Vagina (tissue), 2 donors: Measurements from ENCODE around the gene CHN1.

Experiments used
- POLR2A ChIP-seq, 2 donors: fragments of 450-650 bp; IDR thresholded peaks; one replicate each; pipeline ENCODE4 v1.6.1; 2017; ENCODE audit warnings: antibody characterized with exemption in 2 of 2, mild to moderate bottlenecking in 2 of 2, moderate library complexity in 2 of 2
- POLR2AphosphoS5 ChIP-seq, 2 donors: sonication (generic); formaldehyde crosslinking; IDR thresholded peaks; one replicate each; pipeline ENCODE4 v1.9.0; 2017; ENCODE audit warnings: antibody characterized with exemption in 2 of 2, mild to moderate bottlenecking in 2 of 2, low read depth in 1 of 2; ENCODE audit not compliant: insufficient read depth in 1 of 2
- TF ChIP-seq, protein P1 (sequence below), 3 experiments: fragments of 450-650 bp in 2 of 3; fragments of 200-600 bp in 1 of 3; sonication (generic) in 1 of 3; IDR thresholded peaks; one replicate each; pipeline ENCODE4 v1.5.1; 2017 to 2019; ENCODE audit warnings: antibody characterized with exemption in 3 of 3, mild to moderate bottlenecking in 2 of 3, moderate library complexity in 2 of 3

DNA sequence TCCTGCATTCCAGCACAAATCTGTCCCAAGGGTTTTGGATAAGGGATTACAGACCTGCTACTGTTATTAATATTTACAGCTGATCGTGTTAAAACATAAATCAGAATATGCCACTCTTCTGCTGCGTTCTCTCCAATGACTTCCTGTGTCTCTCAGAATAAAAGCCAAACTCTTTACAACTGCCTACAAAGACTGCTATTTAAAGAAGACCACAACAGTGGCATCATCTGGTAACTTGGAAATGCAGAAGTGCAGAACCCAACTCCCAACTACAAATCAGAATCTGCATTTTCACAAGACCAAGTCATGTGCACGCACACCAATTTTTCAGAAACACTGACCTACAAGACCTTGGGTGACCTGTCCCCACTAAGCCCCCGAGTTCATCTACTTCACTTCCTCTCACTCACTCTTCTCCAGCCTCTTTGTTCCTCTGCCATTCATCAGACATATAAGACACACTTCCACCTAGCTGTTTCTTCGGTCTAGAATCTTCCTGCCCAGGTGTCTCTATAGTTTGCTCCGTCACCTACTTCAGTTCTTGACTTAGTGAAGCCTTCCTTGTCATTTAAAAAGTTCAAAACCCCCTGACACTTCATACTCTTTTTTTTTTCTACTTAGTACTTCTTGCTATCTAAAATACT lies 36.0 kb downstream of the CHN1 start:
- TF ChIP-seq, protein P1, sequence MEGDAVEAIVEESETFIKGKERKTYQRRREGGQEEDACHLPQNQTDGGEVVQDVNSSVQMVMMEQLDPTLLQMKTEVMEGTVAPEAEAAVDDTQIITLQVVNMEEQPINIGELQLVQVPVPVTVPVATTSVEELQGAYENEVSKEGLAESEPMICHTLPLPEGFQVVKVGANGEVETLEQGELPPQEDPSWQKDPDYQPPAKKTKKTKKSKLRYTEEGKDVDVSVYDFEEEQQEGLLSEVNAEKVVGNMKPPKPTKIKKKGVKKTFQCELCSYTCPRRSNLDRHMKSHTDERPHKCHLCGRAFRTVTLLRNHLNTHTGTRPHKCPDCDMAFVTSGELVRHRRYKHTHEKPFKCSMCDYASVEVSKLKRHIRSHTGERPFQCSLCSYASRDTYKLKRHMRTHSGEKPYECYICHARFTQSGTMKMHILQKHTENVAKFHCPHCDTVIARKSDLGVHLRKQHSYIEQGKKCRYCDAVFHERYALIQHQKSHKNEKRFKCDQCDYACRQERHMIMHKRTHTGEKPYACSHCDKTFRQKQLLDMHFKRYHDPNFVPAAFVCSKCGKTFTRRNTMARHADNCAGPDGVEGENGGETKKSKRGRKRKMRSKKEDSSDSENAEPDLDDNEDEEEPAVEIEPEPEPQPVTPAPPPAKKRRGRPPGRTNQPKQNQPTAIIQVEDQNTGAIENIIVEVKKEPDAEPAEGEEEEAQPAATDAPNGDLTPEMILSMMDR (IDR thresholded peaks at IDR 0.05) = no peak
- TF ChIP-seq POLR2A (IDR thresholded peaks at IDR 0.05) (no peak), POLR2AphosphoS5 (IDR thresholded peaks at IDR 0.05; ENCODE audit: insufficient read depth in 1 of 2, low read depth in 1 of 2) (no peak)
